Camera-type eye (tissue), 1 donor: ENCODE measurements around the gene MED8. TPM values are rescaled to one million over a fixed set of nuclear protein-coding genes. Genes with fewer than 3 reads are reported as not detected.

Experiments used
- total RNA-seq: library from RNA; depleted of rRNA; stranded (reverse); fragments of >200 nt; gene quantifications from one replicate; pipeline ENCODE4 v1.2.3, GENCODE V29; 2014

Gene MED8
- total RNA-seq: 51.3 TPM

DNA sequence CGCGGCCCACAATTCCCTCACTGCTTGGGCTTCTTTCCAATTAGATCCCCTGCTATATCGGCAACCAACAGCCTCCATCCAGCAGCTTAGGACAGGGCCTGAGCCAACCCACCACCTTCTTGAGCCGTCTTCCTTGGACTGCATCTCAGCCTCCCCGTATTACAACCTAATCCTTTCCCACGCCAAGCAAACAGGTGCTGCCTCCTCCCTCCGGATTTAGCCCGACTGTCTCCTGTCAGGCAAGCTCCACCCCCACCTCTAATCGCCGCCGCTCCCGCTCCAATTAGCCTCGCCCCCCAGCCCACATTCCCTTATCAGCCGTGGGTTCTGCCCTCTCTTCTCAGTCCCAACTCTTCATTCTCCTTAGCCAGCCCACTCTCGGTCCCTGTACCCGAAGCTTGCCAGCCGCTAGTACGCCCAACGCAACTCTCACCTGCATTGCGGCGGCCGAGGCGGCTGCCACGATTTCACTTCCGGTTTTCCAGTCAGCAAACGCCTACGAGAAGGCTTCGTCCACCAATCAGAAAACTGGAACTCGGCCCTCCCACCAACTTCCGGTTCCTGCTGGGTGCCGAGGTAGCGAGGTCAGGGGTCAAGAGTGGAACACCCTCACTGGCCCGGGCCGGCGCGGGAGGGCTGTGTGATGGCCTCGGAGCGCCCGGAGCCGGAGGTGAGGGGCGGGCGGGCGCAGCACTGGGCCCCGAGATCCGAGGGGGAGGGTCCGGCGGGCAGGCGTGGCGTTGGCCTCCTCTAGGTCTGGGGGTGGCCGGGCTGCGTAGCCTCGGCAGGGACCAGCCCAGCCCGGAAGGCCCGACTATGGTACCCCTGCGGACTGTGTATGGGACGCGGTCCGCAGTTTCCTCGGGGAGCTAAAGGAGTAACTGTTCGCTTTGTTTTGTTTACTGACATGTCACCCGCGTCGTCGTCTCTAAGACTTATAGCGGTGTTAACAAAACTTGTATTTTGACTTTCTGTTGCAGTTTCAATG is at the start of gene MED8, which contains the start of gene SZT2:
MED8 (minus strand) TSS at position 475 of the 988 bp plus-strand sequence; CDS start at position 439, 36 bp downstream.
SZT2 (plus strand) TSS at position 574 of the 988 bp plus-strand sequence; CDS start at position 644, 70 bp downstream.

DNA sequence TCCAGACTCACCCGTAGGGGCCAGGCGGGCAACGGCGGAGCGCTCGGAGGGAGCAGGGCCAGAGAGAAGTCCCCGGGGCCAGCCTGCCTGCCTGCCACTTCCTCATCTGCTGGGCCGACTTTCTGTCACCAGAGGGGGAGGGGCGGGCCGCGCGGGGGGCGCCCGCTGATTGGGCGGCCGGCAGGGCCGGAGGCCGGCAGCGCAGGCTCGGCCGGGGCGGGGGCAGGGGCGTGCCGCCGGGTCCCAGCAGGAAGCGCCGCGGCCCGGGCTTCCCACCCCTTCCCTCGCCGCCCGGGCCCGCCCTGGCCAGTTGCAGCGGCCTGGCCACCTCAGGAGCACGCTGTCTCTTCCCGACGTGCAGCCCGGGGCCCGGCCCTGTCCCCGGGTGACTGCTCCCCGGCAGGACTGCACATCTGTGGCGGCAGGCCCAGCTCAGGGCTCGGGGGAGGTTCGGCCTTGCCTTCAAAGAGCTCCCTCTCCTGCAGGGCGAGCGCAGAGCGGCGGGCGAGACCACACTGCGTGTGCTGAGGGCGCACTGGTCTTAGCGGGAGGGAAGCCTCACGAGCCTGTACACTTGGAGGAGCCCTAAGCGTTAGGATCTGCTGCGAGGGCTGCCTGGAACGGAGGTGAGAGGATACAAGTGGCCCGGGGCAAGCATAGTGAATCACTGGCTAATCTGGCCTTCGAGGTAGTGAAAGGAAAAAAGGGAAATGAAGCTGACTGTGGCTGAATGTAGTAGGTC is 21.5 kb downstream of the MED8 start, which contains the start of gene ELOVL1:
ELOVL1 (minus strand) TSS at position 108 of the 742 bp plus-strand sequence. CDS start 2,402 bp downstream, outside the sequence.

DNA sequence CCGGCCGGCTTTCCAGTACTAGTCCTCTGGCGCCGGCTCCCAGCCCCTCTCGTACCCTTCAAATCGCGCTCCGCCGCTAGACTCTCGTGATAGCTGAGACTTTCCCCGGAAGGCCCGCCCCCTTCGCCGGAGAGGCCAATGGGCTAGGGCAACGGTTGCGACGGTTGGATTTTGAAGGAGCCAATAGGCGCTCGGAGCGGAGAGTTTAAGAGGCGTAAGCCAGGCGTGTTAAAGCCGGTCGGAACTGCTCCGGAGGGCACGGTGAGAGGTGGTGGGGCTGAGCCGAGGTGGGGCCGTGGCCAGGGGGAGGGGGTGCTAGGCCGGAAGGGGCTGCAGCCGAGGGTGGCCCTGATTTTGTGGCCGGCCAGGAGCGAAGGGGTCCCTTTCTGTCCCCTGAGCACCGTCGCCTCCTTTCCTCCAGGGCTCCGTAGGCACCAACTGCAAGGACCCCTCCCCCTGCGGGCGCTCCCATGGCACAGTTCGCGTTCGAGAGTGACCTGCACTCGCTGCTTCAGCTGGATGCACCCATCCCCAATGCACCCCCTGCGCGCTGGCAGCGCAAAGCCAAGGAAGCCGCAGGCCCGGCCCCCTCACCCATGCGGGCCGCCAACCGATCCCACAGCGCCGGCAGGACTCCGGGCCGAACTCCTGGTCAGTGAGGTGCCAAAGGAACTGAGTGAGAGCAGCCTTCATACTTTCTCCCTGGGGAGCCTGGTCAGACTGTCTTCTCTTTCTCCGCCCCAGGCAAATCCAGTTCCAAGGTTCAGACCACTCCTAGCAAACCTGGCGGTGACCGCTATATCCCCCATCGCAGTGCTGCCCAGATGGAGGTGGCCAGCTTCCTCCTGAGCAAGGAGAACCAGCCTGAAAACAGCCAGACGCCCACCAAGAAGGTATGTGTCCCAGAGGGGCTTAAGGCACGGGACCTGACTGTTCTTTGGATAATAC is 30.6 kb downstream of the MED8 start, which contains the start of gene CDC20:
CDC20 (plus strand) TSS at position 236 of the 948 bp plus-strand sequence; CDS start at position 471, 235 bp downstream.

GRCh38 chr1:43337588-43337987 is 52.0 kb downstream of the MED8 start, which contains the start of gene MPL:
Gene MPL (plus strand): TSS chr1:43337818. CDS start chr1:43337849, 31 bp downstream.

Other genes with a start within 250 kb of the MED8 start
- gene EBNA1BP2, start 217.5 kb downstream of the MED8 start, total RNA-seq: 38.5 TPM
- 1.2 TPM for gene CFAP57, start 217.5 kb downstream of the MED8 start, total RNA-seq
- 1.6 TPM for gene TMEM125, start 119.8 kb downstream of the MED8 start, total RNA-seq
- gene C1orf210, start 104.2 kb downstream of the MED8 start, total RNA-seq: 0.44 TPM
- 33.0 TPM for gene TIE1, start 88.8 kb downstream of the MED8 start, total RNA-seq
- gene MPL, start 52.0 kb downstream of the MED8 start, total RNA-seq: 0.93 TPM
- 9.0 TPM for gene CDC20, start 30.8 kb downstream of the MED8 start, total RNA-seq
- gene ELOVL1, start 21.8 kb downstream of the MED8 start, total RNA-seq: 14.2 TPM
- gene SZT2, start 99 bp upstream of the MED8 start, total RNA-seq: 52.4 TPM
- 44.4 TPM for gene HYI, start 64.1 kb upstream of the MED8 start, total RNA-seq
- 169 TPM for gene PTPRF, start 141.1 kb upstream of the MED8 start, total RNA-seq